H1 (cell line): ENCODE measurements around the gene GRB7. TPM values are rescaled to one million over a fixed set of nuclear protein-coding genes. Genes with fewer than 3 reads are reported as not detected.

Experiments
- CTCF ChIA-PET: fragments of 300-600 bp; sonication (Branson Sonifier 250); formaldehyde crosslinking; loops from one replicate; lab custom pipeline; 2021; ENCODE audit not compliant: partially characterized antibody; lab: Charles Lee
- POLR2A ChIA-PET: fragments of 300-600 bp; sonication (Branson Sonifier 250); formaldehyde crosslinking; loops from one replicate; lab custom pipeline; 2021; ENCODE audit warnings: inconsistent platforms; ENCODE audit not compliant: partially characterized antibody; lab: Charles Lee
- DNase-seq, 2 experiments: peaks; one replicate each; pipeline versions ENCODE4 v3.0.0 to v3.0.0-alpha.2; 2010 to 2022; ENCODE audit warnings: low spot score in 2 of 2, low read depth in 1 of 2, mixed read lengths in 1 of 2
- FAIRE-seq: peaks from 2 replicates; lab custom pipeline; 2011; peaks lifted over from hg19 to GRCh38; lab: Jason Lieb, UNC
- H2AFZ ChIP-seq: 2 replicates; pipeline ENCODE4 v1.8.1; 2012; ENCODE audit warnings: low read length, inconsistent platforms
- H2AK5ac ChIP-seq: 2 replicates; pipeline ENCODE4 v1.6.1; 2013; ENCODE audit warnings: low read depth, low read length
- H2BK120ac ChIP-seq: replicated peaks from 2 replicates; pipeline ENCODE3; 2013; ENCODE audit warnings: low read depth, low read length, inconsistent platforms
- H2BK12ac ChIP-seq: 2 replicates; pipeline ENCODE4 v1.6.1; 2013; ENCODE audit warnings: low read depth, low read length
- H2BK15ac ChIP-seq: 2 replicates; pipeline ENCODE4 v1.6.1; 2013; ENCODE audit warnings: low read length
- H2BK20ac ChIP-seq: 2 replicates; pipeline ENCODE4 v1.6.1; 2013; ENCODE audit warnings: low read length
- H2BK5ac ChIP-seq: 2 replicates; pipeline ENCODE4 v1.6.1; 2013; ENCODE audit warnings: low read depth, low read length
- H3K14ac ChIP-seq: 2 replicates; pipeline ENCODE4 v1.6.1; 2013; ENCODE audit warnings: inconsistent platforms; ENCODE audit not compliant: insufficient read length
- H3K18ac ChIP-seq: 2 replicates; pipeline ENCODE4 v1.6.1; 2013; ENCODE audit warnings: low read length; ENCODE audit errors: extremely low read depth
- H3K23ac ChIP-seq: 2 replicates; pipeline ENCODE4 v1.6.1; 2013; ENCODE audit warnings: inconsistent platforms; ENCODE audit not compliant: insufficient read length
- H3K23me2 ChIP-seq: 2 replicates; pipeline ENCODE4 v1.6.1; 2013; ENCODE audit warnings: low read depth, low read length
- H3K27ac ChIP-seq: 2 replicates; pipeline ENCODE4 v1.6.1; 2011; ENCODE audit warnings: low read depth, low read length, inconsistent platforms
- H3K27me3 ChIP-seq, 4 experiments: replicated peaks in 1 of 4; 1 replicate in 1 of 4; 2 replicates in 3 of 4; pipeline versions ENCODE4 v1.6.1 to v1.8.1; 2011 to 2013; ENCODE audit warnings: low read length in 3 of 4, mild to moderate bottlenecking in 3 of 4, inconsistent platforms in 2 of 4, mixed read lengths in 2 of 4, moderate library complexity in 1 of 4; ENCODE audit not compliant: control insufficient read depth in 3 of 4, insufficient read depth in 3 of 4; ENCODE audit errors: extremely low read depth in 1 of 4
- H3K36me3 ChIP-seq, 4 experiments: 2 replicates each; pipeline versions ENCODE4 v1.6.1 to v1.8.1; 2011 to 2013; ENCODE audit warnings: mild to moderate bottlenecking in 4 of 4, low read length in 3 of 4, moderate library complexity in 2 of 4, control low read depth in 1 of 4, inconsistent platforms in 1 of 4; ENCODE audit not compliant: insufficient read depth in 4 of 4, control insufficient read depth in 2 of 4
- H3K4ac ChIP-seq: replicated peaks from 2 replicates; pipeline ENCODE3; 2013; ENCODE audit warnings: low read length, low read depth, mixed read lengths, inconsistent platforms; ENCODE audit not compliant: insufficient read length
- H3K4me1 ChIP-seq, 4 experiments: replicated peaks in 1 of 4; 1 replicate in 1 of 4; 2 replicates in 3 of 4; pipeline versions ENCODE4 v1.6.1 to v1.8.1; 2011 to 2013; ENCODE audit warnings: low read length in 3 of 4, inconsistent platforms in 2 of 4, mixed read lengths in 1 of 4; ENCODE audit not compliant: insufficient read depth in 4 of 4, control insufficient read depth in 3 of 4
- H3K4me2 ChIP-seq, 2 experiments: 2 replicates each; pipeline versions ENCODE4 v1.6.1 to v1.8.1; 2011 to 2013; ENCODE audit warnings: low read depth in 2 of 2, low read length in 2 of 2, control low read depth in 1 of 2, inconsistent platforms in 1 of 2, mild to moderate bottlenecking in 1 of 2; ENCODE audit not compliant: insufficient read depth in 1 of 2
- H3K4me3 ChIP-seq, 4 experiments: fragments of 200-600, 300-600 bp in 1 of 4; sonication (generic), shearing (Covaris generic), sonication (Bioruptor Twin) in 1 of 4; 2 replicates each; pipeline versions ENCODE4 v1.5.1 to v1.8.1; 2011 to 2016; ENCODE audit warnings: low read length in 4 of 4, low read depth in 3 of 4, control low read depth in 2 of 4, inconsistent platforms in 2 of 4, mild to moderate bottlenecking in 2 of 4, mixed read lengths in 1 of 4, moderate library complexity in 1 of 4; ENCODE audit not compliant: insufficient read depth in 2 of 4; ENCODE audit errors: extremely low read depth in 1 of 4
- H3K56ac ChIP-seq: replicated peaks from 2 replicates; pipeline ENCODE3; 2013; ENCODE audit warnings: low read depth, mild to moderate bottlenecking, mixed read lengths, low read length, inconsistent platforms; ENCODE audit not compliant: insufficient read length
- H3K79me1 ChIP-seq: 2 replicates; pipeline ENCODE4 v1.6.1; 2013; ENCODE audit warnings: low read depth, low read length, control low read depth
- H3K79me2 ChIP-seq, 2 experiments: 2 replicates each; pipeline versions ENCODE4 v1.6.1 to v1.8.1; 2012 to 2013; ENCODE audit warnings: low read length in 2 of 2, mild to moderate bottlenecking in 2 of 2, inconsistent platforms in 1 of 2; ENCODE audit not compliant: insufficient read depth in 2 of 2, control insufficient read depth in 1 of 2
- H3K9ac ChIP-seq, 4 experiments: replicated peaks in 1 of 4; 1 replicate in 1 of 4; 2 replicates in 3 of 4; pipeline versions ENCODE4 v1.6.1 to v1.8.1; 2011 to 2013; ENCODE audit warnings: low read depth in 3 of 4, low read length in 3 of 4, control low read depth in 2 of 4, mild to moderate bottlenecking in 2 of 4, moderate library complexity in 2 of 4, inconsistent platforms in 1 of 4; ENCODE audit errors: extremely low read depth in 1 of 4
- H3K9me3 ChIP-seq, 2 experiments: 2 replicates each; pipeline versions ENCODE4 v1.6.1 to v1.8.1; 2012 to 2013; ENCODE audit warnings: mild to moderate bottlenecking in 2 of 2, moderate library complexity in 2 of 2, control low read depth in 1 of 2, inconsistent platforms in 1 of 2, low read depth in 1 of 2, low read length in 1 of 2, mixed read lengths in 1 of 2; ENCODE audit not compliant: insufficient read depth in 2 of 2
- H4K20me1 ChIP-seq, 2 experiments: replicated peaks in 1 of 2; 2 replicates each; pipeline versions ENCODE3 to v1.8.1; 2011 to 2013; ENCODE audit warnings: inconsistent platforms in 2 of 2, low read length in 2 of 2, mild to moderate bottlenecking in 1 of 2; ENCODE audit not compliant: insufficient read depth in 2 of 2, control insufficient read depth in 1 of 2
- H4K5ac ChIP-seq: 2 replicates; pipeline ENCODE4 v1.6.1; 2013; ENCODE audit warnings: low read length, low read depth, mixed read lengths, inconsistent platforms; ENCODE audit not compliant: insufficient read length
- H4K8ac ChIP-seq: 2 replicates; pipeline ENCODE4 v1.8.0; 2013; ENCODE audit warnings: mild to moderate bottlenecking, moderate library complexity, low read length, inconsistent platforms; ENCODE audit not compliant: insufficient read depth; ENCODE audit errors: extremely low read depth
- H4K91ac ChIP-seq: replicated peaks from 2 replicates; pipeline ENCODE3; 2013; ENCODE audit warnings: low read length, mixed read lengths, inconsistent platforms; ENCODE audit not compliant: insufficient read length
- BCL11A ChIP-seq, 2 experiments: IDR thresholded peaks; one replicate each; pipeline ENCODE4 v1.6.1; 2011; ENCODE audit warnings: low read depth in 2 of 2, low read length in 2 of 2, mild to moderate bottlenecking in 2 of 2
- CTBP2 ChIP-seq: IDR thresholded peaks from 2 replicates; pipeline ENCODE4 v1.7.0; 2011; ENCODE audit warnings: borderline replicate concordance, mild to moderate bottlenecking, moderate library complexity, mixed read lengths, low read length; ENCODE audit not compliant: insufficient read depth, insufficient read length
- whole genome bisulfite sequencing, 2 experiments: shearing (Covaris generic) in 1 of 2; methylation state at CpG; one replicate each; pipeline versions ENCODE4 v1.1.6 to v1.1.7; 2013 to 2015; ENCODE audit warnings: low lambda C conversion rate in 2 of 2, mixed read lengths in 2 of 2, inconsistent platforms in 1 of 2, low coverage in 1 of 2, missing lambda C conversion rate in 1 of 2; ENCODE audit not compliant: insufficient replicate concordance in 2 of 2, insufficient coverage in 1 of 2, insufficient read length in 1 of 2; ENCODE audit errors: extremely low coverage in 1 of 2, missing lambda C conversion rate in 1 of 2; 5-methylcytosine and 5-hydroxymethylcytosine counted together
- polyA plus RNA-seq, 7 experiments: library from polyadenylated mRNA; depleted of rRNA in 3 of 7; stranded (reverse) in 5 of 7; unstranded in 2 of 7; fragments of >200 nt in 5 of 7; fragments of 200-250 nt in 2 of 7; gene quantifications; 1 replicate in 5 of 7; 2 replicates in 1 of 7; 4 replicates in 1 of 7; pipeline versions ENCODE4 v1.2.1 to v1.2.3, GENCODE V29; 2011 to 2013; ENCODE audit warnings: missing spikeins in 2 of 7, mixed read lengths in 2 of 7
- total RNA-seq: library from RNA; stranded (reverse); fragmentation: NEBNext Ultra II Directional; extraction: Animal tissue kit (Norgen Biotek cat#: 25700); gene quantifications from 2 replicates; pipeline ENCODE4 v1.2.1, GENCODE V29; 2021

GRB7 gene
- total and polyA plus RNA-seq, 2 of the 8 experiments (the other 6 are each of a cell fraction or from before 2014, with no cell fraction given) = 32.2 to 41.5 TPM

GRCh38 chr17:39695089-39695474 lies 42.7 kb upstream of the GRB7 start:
- Histone ChIP-seq H2AK5ac (peak overlapping the region; percentile 54; the same call in 1 of the 2 replicates), H3K4me3 (no peak overlapping the region), H2BK120ac (peak overlapping the region; percentile 27), H4K5ac (peak overlapping the region; percentile 67), H2BK20ac (peak overlapping the region; percentile 1), H3K79me1 (peaks cover 2% of the 10 kb centered on the region; the same call in 1 of the 2 replicates), H3K18ac (peak overlapping the region; percentile 89; the same call in 1 of the 2 replicates), H3K4me1 (peaks cover 18 to 30% (median 21%) of the 10 kb centered on the region in 4 experiments), H2AFZ (no peak overlapping the region), H2BK15ac (peak overlapping the region; percentile 77; the same call in 1 of the 2 replicates), H4K8ac (no peak overlapping the region), H3K79me2 (peaks cover 0 to 21% of the 10 kb centered on the region in 2 experiments; a peak in 2 of 4 replicates), H3K4ac (peak overlapping the region; percentile 54), H3K56ac (peak overlapping the region; percentile 85), H2BK5ac (peak overlapping the region; percentile 95), H3K23ac (no peak overlapping the region), H3K14ac (no peak overlapping the region), H3K9me3 (no peaks in the 10 kb centered on the region), H3K27me3 (no peaks in the 10 kb centered on the region), H3K27ac (peak overlapping the region; percentile 87; the same call in 1 of the 2 replicates), H4K91ac (peak overlapping the region; percentile 67), H2BK12ac (peak overlapping the region; percentile 86; the same call in 1 of the 2 replicates), H4K20me1 (no peaks in the 10 kb centered on the region), H3K23me2 (peaks cover 4% of the 10 kb centered on the region; the same call in 1 of the 2 replicates), H3K4me2 (peak overlapping the region; percentile 7 to 20; a peak in 3 of 4 replicates), H3K36me3 (no peaks in the 10 kb centered on the region), H3K9ac (peak overlapping the region in 1 of 4 experiments; percentile 33; a peak in 1 of 7 replicates)
- CTCF ChIA-PET = interaction anchor here (0.6 to 52.4 kb wide), 12 partner anchors 11 to 1022 kb away, joined by 3 to 1885 read pairs (median 4); partner anchors contain the start of genes MIEN1, PPP1R1B and STARD3
- TF ChIP-seq BCL11A (IDR thresholded peaks at IDR 0.05; ENCODE audit: low read depth in 2 of 2, low read length in 2 of 2) (no peak), CTBP2 (peak; percentile 17)
- DNase-seq = no peak
- 52% methylated on average over 2 of the region's 2 CpGs; no CpG with 5 or more reads in 1 of the 2 experiments for WGBS, 2 experiments
- POLR2A ChIA-PET = interaction anchor here (0.7 to 38.1 kb wide), 8 partner anchors 12 to 62 kb away, joined by 3 to 708 read pairs (median 4); partner anchors contain the start of genes PGAP3, PNMT and TCAP
- no peak for FAIRE-seq
